Measurements from ENCODE around the gene RAB3D.

GRCh38 chr19:11349171-11349570 is 9.7 kb upstream of the RAB3D start:
- no peak for TF ChIP-seq CTCF (conservative IDR thresholded peaks at IDR 0.05; ENCODE audit: low read depth in 2 of 2)
- TF ChIP-seq CREB1 (CRISPR knock-in tag; IDR thresholded peaks at IDR 0.05; ENCODE audit: low read depth), result no peak
